Suprapubic skin (tissue), 3 donors: Measurements from ENCODE around the gene PTPRN2.
"Not testable (repeated sequence)": the region's sequence is repeated elsewhere in the genome, so short reads cannot be mapped to it uniquely, and the experiment has no call there.

Experiments
- CTCF ChIP-seq, 2 donors: fragments of 200-600 bp in 1 of 2; fragments of 450-650 bp in 1 of 2; sonication (generic) in 1 of 2; IDR thresholded peaks; one replicate each; pipeline ENCODE4 v1.5.1; 2016 to 2019; ENCODE audit warnings: antibody characterized with exemption in 2 of 2, mild to moderate bottlenecking in 1 of 2, moderate library complexity in 1 of 2
- POLR2AphosphoS5 ChIP-seq, 3 donors: sonication (generic); formaldehyde crosslinking; IDR thresholded peaks; one replicate each; pipeline ENCODE4 v1.6.1; 2017; ENCODE audit warnings: antibody characterized with exemption in 3 of 3

GRCh38 chr7:157697287-157697686 lies 890.3 kb downstream of the PTPRN2 start:
- TF ChIP-seq POLR2AphosphoS5, CTCF (IDR thresholded peaks at IDR 0.05): not testable (repeated sequence)
